ENCODE data around the gene LUZP1.
"Not testable (repeated sequence)": the region's sequence is repeated elsewhere in the genome, so short reads cannot be mapped to it uniquely, and the experiment has no call there.

Gene LUZP1

DNA sequence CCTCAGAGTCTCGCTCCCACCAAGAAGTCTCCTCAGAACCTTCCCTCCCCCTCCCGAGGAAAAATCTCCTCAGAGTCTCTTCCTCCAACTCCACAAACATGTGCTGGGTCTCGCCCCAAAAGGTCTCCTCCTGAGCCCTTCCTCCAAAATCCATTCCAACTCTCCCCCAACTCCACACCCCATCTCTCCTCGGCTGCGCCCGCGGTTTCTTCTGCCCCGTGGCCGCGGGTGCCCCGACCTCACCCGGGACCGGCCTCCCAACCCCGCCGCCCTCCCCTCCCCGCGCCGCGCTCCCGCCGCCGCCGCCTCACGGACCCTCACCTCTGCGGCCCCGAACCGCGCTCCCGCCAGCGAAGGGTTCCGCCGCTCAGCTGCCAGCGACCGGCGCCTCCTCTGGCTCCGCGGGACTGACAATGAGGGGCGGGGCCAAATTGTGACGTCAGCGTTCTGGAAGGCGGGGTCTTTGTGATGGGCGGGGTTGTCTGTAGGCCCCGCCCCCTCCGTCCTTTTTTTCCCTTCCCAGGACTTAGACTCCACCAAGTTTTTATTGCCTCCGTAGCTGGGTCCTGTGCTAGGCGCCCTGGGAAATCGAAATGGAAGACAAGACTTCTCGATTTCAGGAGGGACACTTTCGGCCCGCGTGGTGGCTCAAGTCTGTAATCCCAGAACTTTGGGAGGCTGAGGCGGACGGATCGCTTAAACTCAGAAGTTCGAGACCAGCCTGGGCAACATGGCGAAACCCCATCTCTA, at the start of gene LUZP1:
Gene LUZP1, minus strand, starts transcription at position 412 of the 750 bp plus-strand sequence.
- peak; percentile 86 for DNase-seq

DNA sequence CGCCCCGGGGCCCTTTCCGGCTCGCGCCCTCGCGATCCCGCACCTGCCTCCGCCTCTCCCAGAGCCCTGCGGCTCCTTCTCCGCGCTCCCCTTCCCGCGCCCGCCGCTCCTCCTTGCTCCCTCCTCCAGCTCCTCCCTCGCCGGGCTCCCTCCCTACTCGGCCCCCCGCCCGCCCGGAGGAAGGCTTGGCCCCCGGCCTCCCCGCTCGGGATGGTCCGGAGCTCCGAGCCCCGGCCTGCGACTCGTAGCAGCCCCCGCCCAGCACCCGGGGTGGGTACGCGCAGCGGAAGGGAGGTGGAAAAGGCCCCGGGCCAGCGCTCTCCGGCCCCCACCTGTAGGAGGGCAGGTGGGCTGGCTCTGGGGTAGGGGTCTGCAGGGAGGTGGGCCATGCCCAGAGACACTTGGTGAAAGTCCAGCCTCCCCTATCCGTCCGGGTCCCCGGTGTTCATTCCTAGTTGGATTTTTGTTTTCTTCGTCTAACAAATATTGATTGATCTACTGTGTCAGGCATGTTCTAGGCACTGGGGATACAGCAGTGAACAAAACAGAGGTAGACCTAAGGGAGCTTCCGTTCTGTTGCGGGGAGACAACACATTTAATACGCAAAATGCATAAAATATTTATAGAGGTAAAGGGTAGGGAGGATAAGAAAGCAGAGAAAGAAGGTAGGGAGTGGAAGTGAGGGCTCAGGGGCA, 48.9 kb upstream of the LUZP1 start, which contains the start of gene HTR1D:
Gene HTR1D, minus strand, starts transcription at position 82 of the 695 bp plus-strand sequence. CDS start 23,283 bp downstream, outside the sequence.
- DNase-seq: peak; percentile 4

GRCh38 chr1:23216771-23217420, 48.2 kb upstream of the LUZP1 start:
- peak; percentile 43 for DNase-seq

GRCh38 chr1:23215751-23216449, 47.2 kb upstream of the LUZP1 start:
- DNase-seq: no peak

- DNase-seq: no peak
Observed at GRCh38 chr1:23215291-23215690, 46.6 kb upstream of the LUZP1 start.

DNA sequence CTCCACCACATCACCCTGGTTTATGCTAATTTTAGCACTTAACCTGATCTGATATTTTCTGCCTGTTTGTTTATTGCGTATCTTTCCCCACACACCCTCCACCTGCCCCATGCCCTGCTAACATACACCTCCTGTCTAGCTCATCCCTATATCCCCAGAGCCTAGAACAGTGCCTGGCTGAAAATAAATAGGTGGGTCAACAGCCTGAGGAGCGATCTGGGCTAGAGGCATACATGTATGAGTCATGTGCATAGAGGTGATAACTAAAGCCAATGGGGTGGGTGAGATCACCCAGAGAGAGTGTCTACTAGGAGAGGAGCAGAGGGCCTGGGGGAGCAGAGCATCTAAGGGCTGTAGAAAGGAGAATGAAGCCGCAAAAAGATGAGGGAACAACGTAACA, 46.0 kb upstream of the LUZP1 start:
- DNase-seq: no peak

DNA sequence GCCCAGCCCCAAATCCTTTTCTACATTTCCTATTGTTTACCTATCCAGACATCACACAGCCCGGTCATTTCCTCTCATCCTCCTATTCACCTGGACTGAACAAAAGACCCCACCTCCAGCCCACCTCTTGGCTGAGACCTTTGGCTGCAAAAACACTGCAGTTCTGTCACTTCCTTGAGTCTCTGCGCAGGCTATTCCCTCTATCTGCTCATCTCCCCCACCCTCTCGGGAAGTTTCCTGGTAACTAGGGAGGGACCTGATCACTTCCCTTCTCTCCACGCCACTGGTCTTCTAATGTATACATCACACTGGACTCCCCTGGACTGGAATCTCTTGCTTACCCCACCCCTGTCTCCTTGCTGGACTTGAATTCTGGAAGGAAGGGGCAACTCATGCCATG, 43.3 kb upstream of the LUZP1 start:
- no peak for DNase-seq

DNA sequence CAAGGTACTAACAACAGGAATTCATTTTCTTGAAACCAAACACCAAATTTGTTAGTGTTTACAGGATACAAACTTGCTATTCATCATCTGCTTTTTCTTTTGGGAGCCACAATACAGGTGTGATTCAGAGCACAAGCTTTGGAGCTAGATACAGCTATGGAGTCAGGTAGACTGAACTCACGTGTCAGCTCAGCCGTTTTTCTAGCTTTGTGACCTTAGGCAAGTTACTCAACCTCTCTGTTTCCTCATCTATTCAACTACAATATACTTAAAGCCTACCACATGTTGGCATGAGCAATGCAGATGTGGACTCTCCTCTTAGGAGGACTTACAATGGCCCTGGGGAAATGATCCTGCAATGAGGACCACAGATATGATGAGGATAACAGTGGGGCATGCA, 42.3 kb upstream of the LUZP1 start:
- no peak for DNase-seq

GRCh38 chr1:23210351-23210785, 41.7 kb upstream of the LUZP1 start:
- DNase-seq: no peak

- DNase-seq: no peak
Observed at GRCh38 chr1:23209770-23210169, 41.1 kb upstream of the LUZP1 start.

GRCh38 chr1:23208527-23208926, 39.9 kb upstream of the LUZP1 start:
- DNase-seq: no peak

DNA sequence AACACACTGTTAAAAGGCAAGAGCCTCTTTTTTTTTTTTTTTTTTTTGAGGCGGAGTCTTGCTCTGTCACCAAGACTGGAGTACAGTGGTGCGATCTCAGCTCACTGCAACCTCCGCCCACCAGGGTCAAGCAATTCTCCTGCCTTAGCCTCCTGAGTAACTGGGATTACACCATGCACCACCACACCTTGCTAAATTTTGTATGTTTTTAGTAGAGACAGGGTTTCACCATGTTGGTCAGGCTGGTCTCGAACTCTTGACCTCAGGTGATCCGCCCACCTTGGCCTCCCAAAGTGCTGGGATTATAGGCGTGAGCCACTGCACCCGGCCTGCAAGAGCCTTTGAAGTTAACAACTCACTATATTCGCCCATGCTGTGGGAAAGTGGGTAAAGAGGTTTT, 39.1 kb upstream of the LUZP1 start:
- DNase-seq: not testable (repeated sequence)

DNA sequence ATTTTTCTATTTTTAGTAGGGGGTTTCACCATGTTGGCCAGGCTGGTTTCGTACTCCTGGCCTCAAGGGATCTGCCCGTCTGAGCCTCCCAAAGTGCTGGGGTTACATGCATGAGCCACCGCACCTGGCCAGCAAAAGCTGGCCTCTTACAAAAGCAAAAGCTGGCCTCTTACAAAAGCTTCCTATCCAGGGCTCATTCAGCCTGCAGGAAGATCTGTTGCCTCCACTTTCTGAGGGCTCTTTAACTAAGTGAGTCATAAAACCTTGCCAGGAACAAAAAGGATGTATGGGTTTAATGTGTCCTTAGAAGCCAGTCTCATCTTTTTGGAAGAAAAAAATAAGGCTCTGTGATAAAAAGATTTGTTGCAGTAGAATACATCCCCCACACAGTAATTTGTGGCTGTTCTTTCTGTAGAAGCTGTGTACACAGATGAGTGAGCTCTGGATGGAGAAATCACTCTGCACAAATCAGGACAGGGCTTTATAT, 33.6 kb upstream of the LUZP1 start:
- no peak for DNase-seq

DNA sequence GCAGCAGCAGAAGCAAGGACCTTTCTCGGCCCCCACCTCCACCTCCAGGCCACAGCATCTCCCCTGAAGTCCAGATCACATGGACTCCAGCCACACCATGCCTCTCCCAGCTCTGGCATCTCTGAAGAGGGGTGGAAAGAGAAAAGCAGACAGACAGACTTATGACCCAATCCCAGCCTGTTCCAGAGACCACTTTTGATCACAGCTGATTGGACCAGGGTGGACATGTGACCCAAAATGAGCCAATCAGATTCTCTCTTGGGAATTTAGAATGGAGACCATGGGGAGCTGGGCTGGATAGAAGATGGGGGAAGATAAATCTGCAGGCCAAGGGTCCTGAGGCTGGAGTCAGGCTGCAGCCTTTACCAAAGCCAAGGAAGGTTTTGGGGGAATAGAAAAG, 32.2 kb upstream of the LUZP1 start:
- DNase-seq: no peak

- no peak for DNase-seq
Observed at GRCh38 chr1:23198373-23198772, 29.7 kb upstream of the LUZP1 start.

DNA sequence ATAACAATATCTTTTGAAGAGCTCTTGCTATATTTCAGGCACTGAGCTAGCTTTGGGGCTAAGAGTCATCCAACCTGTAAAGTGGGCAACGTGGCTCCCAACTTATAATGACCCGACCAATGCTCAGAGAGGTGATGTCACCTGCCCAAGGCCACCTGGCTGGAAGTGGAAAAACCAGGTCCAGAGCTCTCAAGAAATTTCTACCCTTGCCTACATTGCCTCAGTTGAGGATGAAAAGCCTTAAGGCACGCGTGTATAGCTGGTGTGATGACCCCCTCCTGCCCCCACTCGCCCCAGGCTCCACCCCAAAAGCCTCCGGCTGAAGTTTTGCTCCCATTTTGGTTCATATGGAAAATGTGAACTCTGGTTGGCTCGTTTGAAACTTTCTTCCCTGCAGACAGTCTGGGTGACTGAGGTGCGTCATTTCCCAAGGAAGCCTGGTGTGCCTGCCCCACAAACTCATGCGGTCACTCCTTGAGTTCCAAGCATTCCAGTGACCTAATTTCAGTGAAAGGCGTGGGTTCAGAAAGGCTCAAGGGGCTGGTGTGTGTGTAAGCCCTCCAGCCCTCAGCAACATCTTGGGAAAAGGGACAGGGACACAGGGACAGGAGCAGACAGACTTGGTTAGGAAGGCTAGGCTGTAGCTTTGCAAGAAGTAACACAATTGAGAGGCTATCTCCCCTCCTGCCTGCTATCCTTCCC, 28.1 kb upstream of the LUZP1 start:
- DNase-seq: no peak

DNA sequence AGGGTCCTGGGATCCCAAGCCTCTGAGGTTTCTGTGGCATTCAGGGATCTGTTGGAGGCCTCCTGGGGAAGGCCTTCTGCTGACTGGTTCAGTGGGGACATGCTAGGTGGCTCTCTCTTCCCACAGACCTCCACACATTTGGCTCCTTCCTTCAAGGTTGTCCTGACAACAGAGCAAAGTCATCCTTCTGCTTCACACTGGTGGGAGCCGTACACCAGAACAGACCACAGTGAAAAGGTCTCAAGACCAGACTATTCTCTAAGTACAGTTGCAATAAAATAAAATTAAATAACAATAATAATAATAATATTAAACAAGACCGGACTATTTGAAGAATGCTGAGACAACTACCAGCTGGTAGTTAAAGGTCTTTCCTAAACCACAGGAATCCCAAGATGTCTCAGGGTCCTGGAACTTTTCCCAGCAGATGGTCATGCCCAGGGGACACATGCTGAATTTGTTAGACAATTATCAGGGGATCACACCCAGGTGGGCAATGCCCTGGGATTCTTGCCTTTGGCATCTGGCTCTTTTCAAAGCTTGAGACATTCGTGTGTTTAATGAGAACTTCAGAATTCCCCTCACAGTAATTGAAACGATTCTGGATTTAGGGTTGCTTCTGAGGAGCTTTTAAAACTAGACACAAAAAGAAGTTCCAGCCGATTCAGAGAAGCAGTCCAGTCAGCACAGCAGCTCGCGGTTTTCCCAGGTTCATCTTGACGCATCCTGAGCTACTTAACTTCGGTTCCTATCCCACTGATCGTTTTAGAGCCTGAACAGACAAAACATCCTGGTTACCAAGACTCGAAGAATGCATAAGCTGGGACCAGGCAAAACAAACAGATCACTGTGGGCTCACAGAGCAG, 25.7 kb upstream of the LUZP1 start:
- no peak for DNase-seq

DNA sequence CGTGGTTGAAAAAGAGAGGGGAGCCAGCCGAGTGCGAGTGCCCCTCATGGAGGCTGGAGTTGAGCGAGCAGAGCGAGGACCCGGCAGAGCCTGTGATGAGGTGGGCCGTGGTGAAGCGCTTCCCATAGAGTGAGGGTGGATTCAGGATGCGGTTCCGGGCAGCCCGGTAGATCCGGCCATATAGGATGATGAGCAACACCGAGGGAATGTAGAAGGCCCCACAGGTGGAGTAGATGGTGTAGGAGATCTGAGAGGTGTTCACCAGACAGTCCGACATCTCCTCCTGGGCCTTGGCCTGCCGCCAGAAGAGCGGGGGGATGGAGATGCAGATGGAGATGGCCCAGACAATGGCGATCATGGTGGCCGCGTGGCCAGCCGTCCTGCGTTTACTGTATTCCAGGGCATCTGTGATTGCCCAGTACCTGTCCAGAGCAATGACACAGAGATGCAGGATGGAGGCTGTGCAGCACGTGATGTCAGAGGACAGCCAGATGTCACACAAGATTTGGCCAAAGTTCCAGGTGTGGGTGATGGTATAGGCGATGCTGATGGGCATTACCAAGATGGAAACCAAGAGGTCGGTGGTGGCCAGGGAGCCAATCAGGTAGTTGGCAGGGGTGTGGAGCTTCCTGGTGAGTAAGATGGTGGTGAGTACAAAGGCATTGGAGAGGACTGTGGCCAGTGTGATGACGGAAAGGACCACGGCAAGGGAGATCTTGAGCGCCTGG, 24.9 kb upstream of the LUZP1 start:
- DNase-seq: no peak

GRCh38 chr1:23191199-23191598, 22.5 kb upstream of the LUZP1 start:
- no peak for DNase-seq

- DNase-seq: not testable (repeated sequence)
Observed at GRCh38 chr1:23188936-23189452, 20.3 kb upstream of the LUZP1 start.
